ENCODE results near the gene SSBP3. TPM values are rescaled to one million over a fixed set of nuclear protein-coding genes. Genes with fewer than 3 reads are reported as not detected.

Gene SSBP3
- total RNA-seq, 2 experiments from 2014 or later: 16.5 to 44.9 TPM

- POLR2A ChIA-PET: interaction anchor here (0.6 to 0.7 kb wide), 2 partner anchors 30 to 523 kb away, joined by 4 to 6 read pairs; no protein-coding TSS in a partner anchor
- Histone ChIP-seq H3K9me3 (ENCODE audit: low read length) (no peaks in the 10 kb centered on the region), H3K27ac (ENCODE audit: low read depth, low read length, poor library complexity, severe bottlenecking) (no peak overlapping the region), H3K4me3 (ENCODE audit: low read depth, low read length, poor library complexity, severe bottlenecking) (no peak overlapping the region), H2AFZ (ENCODE audit: low read length) (no peak overlapping the region), H3K4me1 (ENCODE audit: insufficient read depth, low read length, poor library complexity, severe bottlenecking) (peaks cover 16% of the 10 kb centered on the region), H3K9me2 (ENCODE audit: insufficient read depth, low read length) (no peaks in the 10 kb centered on the region), H3K79me2 (ENCODE audit: insufficient read depth, low read depth, low read length) (no peaks in the 10 kb centered on the region), H3K36me3 (ENCODE audit: insufficient read depth, low read length) (no peaks in the 10 kb centered on the region), H3K4me2 (ENCODE audit: low read length) (peak overlapping the region; percentile 23), H4K20me1 (ENCODE audit: insufficient read depth, low read length) (peaks cover 7% of the 10 kb centered on the region; the same call in 1 of the 2 replicates)
- TF ChIP-seq EZH2phosphoT487 (IDR thresholded peaks at IDR 0.05; ENCODE audit: borderline replicate concordance, low read depth, low read length): no peak
- no TSS peak for BruUV-seq (replicated peaks)
- CTCF ChIA-PET (ENCODE audit: unreplicated experiment): no interaction called here
- DNase-seq (ENCODE audit: low spot score): no peak
- intact Hi-C loops (cut with micrococcal nuclease; ENCODE audit: unreplicated experiment): no loop called here
Observed at GRCh38 chr1:54283635-54284385, 122.4 kb downstream of the SSBP3 start.

DNA sequence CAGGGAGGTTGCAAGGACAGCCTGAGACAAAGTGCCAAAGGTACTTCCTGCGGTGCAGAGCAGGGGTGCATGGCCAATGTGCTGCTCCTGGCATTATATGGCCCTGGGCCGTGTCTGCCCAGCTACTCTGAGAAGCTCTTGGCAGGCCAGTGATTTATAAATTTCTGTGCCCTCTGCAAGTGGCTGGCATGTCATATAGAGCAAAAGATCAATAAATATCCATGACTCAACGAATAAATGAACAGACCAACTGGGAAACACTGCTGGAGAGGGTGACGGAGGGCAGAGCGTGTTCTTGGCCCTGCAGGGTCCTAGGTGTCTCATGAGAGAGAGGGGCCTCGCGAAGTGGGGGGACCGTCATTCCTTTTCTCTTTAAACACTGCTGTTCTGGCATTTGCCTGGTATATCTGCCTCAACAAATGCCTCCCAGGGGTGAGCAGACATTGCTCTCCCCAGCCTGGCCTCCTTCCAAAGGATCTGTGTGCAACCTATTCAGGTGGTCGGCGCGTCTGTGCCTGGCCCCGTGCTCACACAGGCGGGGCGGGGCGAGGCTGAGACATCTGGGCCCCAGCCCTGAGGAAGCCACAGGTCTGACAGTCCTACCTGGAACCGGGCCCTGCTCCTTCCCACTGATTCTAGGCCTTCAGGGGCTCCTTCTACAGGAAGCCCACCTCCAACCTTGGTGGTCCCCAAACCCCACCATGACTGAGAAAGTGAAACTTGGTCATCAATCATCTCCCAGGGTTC, 123.9 kb downstream of the SSBP3 start:
- CTCF ChIA-PET (ENCODE audit: unreplicated experiment): no interaction called here
- no TSS peak for BruUV-seq (replicated peaks)
- H3K36me3 ChIP-seq (ENCODE audit: insufficient read depth, low read length): no peaks in the 10 kb centered on the region
- no peak for DNase-seq (ENCODE audit: low spot score)
- TF ChIP-seq EZH2phosphoT487 (IDR thresholded peaks at IDR 0.05; ENCODE audit: borderline replicate concordance, low read depth, low read length): no peak
- no peak for TF ChIP-seq CTCF (conservative IDR thresholded peaks at IDR 0.05; ENCODE audit: low read length)
- H3K27ac ChIP-seq (ENCODE audit: low read depth, low read length, poor library complexity, severe bottlenecking): no peak overlapping the region
- no peak overlapping the region for H3K4me3 ChIP-seq (ENCODE audit: low read depth, low read length, poor library complexity, severe bottlenecking)
- peaks cover 15% of the 10 kb centered on the region for H3K4me1 ChIP-seq (ENCODE audit: insufficient read depth, low read length, poor library complexity, severe bottlenecking)
- H2AFZ ChIP-seq (ENCODE audit: low read length): no peak overlapping the region
- POLR2A ChIA-PET: no interaction called here
- intact Hi-C loops (cut with micrococcal nuclease; ENCODE audit: unreplicated experiment): no loop called here
- no peak overlapping the region for H3K4me2 ChIP-seq (ENCODE audit: low read length)
- H3K9me3 ChIP-seq (ENCODE audit: low read length): no peaks in the 10 kb centered on the region
- no peaks in the 10 kb centered on the region for H3K79me2 ChIP-seq (ENCODE audit: insufficient read depth, low read depth, low read length)
- H4K20me1 ChIP-seq (ENCODE audit: insufficient read depth, low read length): peaks cover 7% of the 10 kb centered on the region; the same call in 1 of the 2 replicates
- H3K9me2 ChIP-seq (ENCODE audit: insufficient read depth, low read length): no peaks in the 10 kb centered on the region

DNA sequence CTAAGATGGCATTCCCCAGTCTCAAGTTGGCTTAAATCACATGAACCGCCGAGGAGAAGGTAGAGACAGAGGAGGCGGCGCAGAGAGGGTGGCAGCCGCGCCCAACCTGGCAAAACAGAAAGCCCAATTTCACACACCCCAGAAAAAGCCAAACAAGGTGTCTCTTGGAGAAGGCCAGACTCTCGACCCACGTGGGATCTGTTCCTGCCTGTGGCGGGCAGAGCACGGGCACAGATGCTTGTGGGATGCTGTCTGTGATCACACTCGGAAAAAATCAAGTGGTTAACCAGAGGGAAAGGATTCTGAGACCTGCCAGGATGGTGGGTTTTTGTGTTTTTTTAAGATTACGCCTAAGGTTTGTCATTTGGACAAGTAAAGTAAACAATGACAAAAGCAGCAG, 125.5 kb downstream of the SSBP3 start:
- BruUV-seq (replicated peaks): no TSS peak

More for the DNA sequence above, 125.5 kb downstream of the SSBP3 start:
- H3K4me1 ChIP-seq (ENCODE audit: insufficient read depth, low read length, poor library complexity, severe bottlenecking): peaks cover 12% of the 10 kb centered on the region
- no peak for DNase-seq (ENCODE audit: low spot score)
- TF ChIP-seq EZH2phosphoT487 (IDR thresholded peaks at IDR 0.05; ENCODE audit: borderline replicate concordance, low read depth, low read length) (no peak), CTCF (conservative IDR thresholded peaks at IDR 0.05; ENCODE audit: low read length) (no peak)
- no peak overlapping the region for H2AFZ ChIP-seq (ENCODE audit: low read length)
- H3K36me3 ChIP-seq (ENCODE audit: insufficient read depth, low read length): no peaks in the 10 kb centered on the region
- CTCF ChIA-PET (ENCODE audit: unreplicated experiment): no interaction called here
- intact Hi-C loops (cut with micrococcal nuclease; ENCODE audit: unreplicated experiment): no loop called here
- H4K20me1 ChIP-seq (ENCODE audit: insufficient read depth, low read length): peaks cover 7% of the 10 kb centered on the region; the same call in 1 of the 2 replicates
- POLR2A ChIA-PET: no interaction called here
- H3K4me3 ChIP-seq (ENCODE audit: low read depth, low read length, poor library complexity, severe bottlenecking): no peak overlapping the region
- no peaks in the 10 kb centered on the region for H3K9me3 ChIP-seq (ENCODE audit: low read length)
- no peak overlapping the region for H3K27ac ChIP-seq (ENCODE audit: low read depth, low read length, poor library complexity, severe bottlenecking)
- H3K4me2 ChIP-seq (ENCODE audit: low read length): no peak overlapping the region
- H3K9me2 ChIP-seq (ENCODE audit: insufficient read depth, low read length): no peaks in the 10 kb centered on the region
- H3K79me2 ChIP-seq (ENCODE audit: insufficient read depth, low read depth, low read length): no peaks in the 10 kb centered on the region
